Measurements from ENCODE around the gene FEN1.

DNA sequence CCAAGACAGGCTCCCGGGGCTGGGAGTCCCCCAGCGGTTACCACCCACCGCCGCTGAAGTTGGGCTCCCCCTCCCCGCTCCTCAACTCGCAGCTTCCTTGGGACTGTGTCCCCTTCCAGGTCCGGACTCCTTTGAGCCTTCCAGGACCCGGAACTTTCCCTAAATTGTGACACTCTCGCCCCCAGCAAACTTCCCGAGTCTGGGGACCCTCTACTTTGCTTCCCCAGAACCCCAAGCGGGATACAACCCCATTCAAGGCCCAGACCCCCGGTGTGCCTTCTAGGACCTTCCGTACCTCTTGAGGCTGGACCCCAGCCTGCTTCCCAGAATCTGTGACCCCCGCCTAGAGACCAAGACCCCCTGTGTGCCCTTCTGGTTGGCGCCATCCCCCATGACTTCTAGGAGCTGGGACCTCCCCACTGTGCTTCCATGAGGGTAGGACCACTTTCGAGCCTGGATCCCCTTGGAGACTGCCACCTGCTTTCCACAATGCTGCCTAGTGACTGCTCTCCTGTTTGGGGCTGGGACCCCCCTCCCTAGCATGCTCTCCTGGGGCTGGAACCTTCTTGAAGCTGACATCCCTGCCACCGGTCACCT is 39.7 kb upstream of the FEN1 start:
- TF ChIP-seq POLR2A (IDR thresholded peaks at IDR 0.05; ENCODE audit: extremely low read depth, insufficient read length) = no peak
- TF ChIP-seq, protein P1, sequence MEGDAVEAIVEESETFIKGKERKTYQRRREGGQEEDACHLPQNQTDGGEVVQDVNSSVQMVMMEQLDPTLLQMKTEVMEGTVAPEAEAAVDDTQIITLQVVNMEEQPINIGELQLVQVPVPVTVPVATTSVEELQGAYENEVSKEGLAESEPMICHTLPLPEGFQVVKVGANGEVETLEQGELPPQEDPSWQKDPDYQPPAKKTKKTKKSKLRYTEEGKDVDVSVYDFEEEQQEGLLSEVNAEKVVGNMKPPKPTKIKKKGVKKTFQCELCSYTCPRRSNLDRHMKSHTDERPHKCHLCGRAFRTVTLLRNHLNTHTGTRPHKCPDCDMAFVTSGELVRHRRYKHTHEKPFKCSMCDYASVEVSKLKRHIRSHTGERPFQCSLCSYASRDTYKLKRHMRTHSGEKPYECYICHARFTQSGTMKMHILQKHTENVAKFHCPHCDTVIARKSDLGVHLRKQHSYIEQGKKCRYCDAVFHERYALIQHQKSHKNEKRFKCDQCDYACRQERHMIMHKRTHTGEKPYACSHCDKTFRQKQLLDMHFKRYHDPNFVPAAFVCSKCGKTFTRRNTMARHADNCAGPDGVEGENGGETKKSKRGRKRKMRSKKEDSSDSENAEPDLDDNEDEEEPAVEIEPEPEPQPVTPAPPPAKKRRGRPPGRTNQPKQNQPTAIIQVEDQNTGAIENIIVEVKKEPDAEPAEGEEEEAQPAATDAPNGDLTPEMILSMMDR (IDR thresholded peaks at IDR 0.05; ENCODE audit: low read depth, low read length) = no peak

All from NB4 (cell line).